Uterus (tissue), 4 donors: ENCODE data around the gene BRICD5. TPM values are rescaled to one million over a fixed set of nuclear protein-coding genes. Genes with fewer than 3 reads are reported as not detected.

ENCODE experiments used
- DNase-seq, 2 donors: peaks; one replicate each; pipeline ENCODE4 v3.0.0-alpha.2; 2019 to 2020
- H3K27ac ChIP-seq, 2 donors: fragments of 200-600 bp; sonication (generic); 1 replicate in 1 of 2; 2 replicates in 1 of 2; pipeline ENCODE4 v1.5.1; 2016 to 2018
- H3K27me3 ChIP-seq, 2 donors: fragments of 200-600 bp; sonication (generic); one replicate each; pipeline ENCODE4 v1.5.1; 2018 to 2019; ENCODE audit warnings: control low read depth in 1 of 2
- H3K36me3 ChIP-seq, 2 donors: fragments of 200-600 bp; sonication (generic); one replicate each; pipeline ENCODE4 v1.5.1; 2019; ENCODE audit warnings: control low read depth in 1 of 2
- H3K4me1 ChIP-seq, 2 donors: fragments of 200-600 bp; sonication (generic); one replicate each; pipeline ENCODE4 v1.5.1; 2018 to 2019; ENCODE audit warnings: control low read depth in 1 of 2
- H3K4me3 ChIP-seq, 2 donors: fragments of 200-600 bp; sonication (generic); 1 replicate in 1 of 2; 2 replicates in 1 of 2; pipeline ENCODE4 v1.5.1; 2018 to 2019; ENCODE audit warnings: mild to moderate bottlenecking in 1 of 2
- H3K9me3 ChIP-seq, 2 donors: fragments of 200-600 bp; sonication (generic); one replicate each; pipeline ENCODE4 v1.5.1; 2019; ENCODE audit warnings: control low read depth in 1 of 2
- POLR2A ChIP-seq, 2 donors: fragments of 450-650 bp; IDR thresholded peaks; one replicate each; pipeline ENCODE4 v1.6.1; 2016; ENCODE audit warnings: antibody characterized with exemption in 2 of 2, mild to moderate bottlenecking in 1 of 2, moderate library complexity in 1 of 2
- intact Hi-C: fragments of 100-400 bp; cut with DNase I; formaldehyde crosslinking; loops from one replicate; pipeline ENCODE4 v1.15.1; 2023; ENCODE audit warnings: low total_unique reads
- total RNA-seq, 4 donors: library from RNA; depleted of rRNA in 3 of 4; stranded (reverse); fragments of >200 nt in 3 of 4; gene quantifications; one replicate each; pipeline versions ENCODE4 v1.1.0 to v1.2.4, GENCODE V29; 2014 to 2023
- TF ChIP-seq, protein P1 (sequence below), 4 experiments: fragments of 200-600 bp in 2 of 4; fragments of 450-650 bp in 2 of 4; sonication (generic) in 2 of 4; IDR thresholded peaks; one replicate each; pipeline ENCODE4 v1.5.1; 2016 to 2019; ENCODE audit warnings: antibody characterized with exemption in 4 of 4, mild to moderate bottlenecking in 2 of 4, moderate library complexity in 1 of 4
- donor health status: DM: yes; HTN: yes; CAD: no.

The BRICD5 gene
- total RNA-seq, 4 donors from 2014 or later = 1.2 to 16.9 (median 1.7) TPM

DNA sequence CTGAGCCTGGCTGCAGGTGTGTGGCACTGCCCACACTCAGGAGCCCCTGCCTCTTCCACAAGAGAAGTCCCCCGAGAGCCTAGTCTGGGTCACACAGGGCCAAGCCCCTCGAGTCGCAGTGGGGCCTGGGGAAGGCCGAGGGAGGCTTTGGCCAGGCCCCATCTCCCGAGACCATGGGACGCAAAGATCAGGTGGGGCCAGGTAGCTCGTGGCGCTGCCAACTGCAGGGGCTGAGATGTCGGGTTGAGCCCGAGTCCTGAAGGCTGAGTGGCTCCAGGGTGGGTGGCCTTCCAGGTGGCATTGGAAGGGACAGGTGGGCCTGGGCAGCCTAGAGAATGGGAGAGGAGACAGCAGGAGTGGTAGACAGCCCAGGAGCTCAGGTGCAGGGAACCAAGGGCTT lies 48.8 kb downstream of the BRICD5 start:
- H3K27me3 ChIP-seq = no peaks in the 10 kb centered on the region
- H3K36me3 ChIP-seq = no peaks in the 10 kb centered on the region
- intact Hi-C loops = no loop called here
- no peak overlapping the region for H3K4me3 ChIP-seq
- peak overlapping the region; percentile 65 to 74 for H3K27ac ChIP-seq
- peaks cover 5 to 25% of the 10 kb centered on the region in 2 donors for H3K4me1 ChIP-seq
- no peaks in the 10 kb centered on the region for H3K9me3 ChIP-seq
- TF ChIP-seq, protein P1, sequence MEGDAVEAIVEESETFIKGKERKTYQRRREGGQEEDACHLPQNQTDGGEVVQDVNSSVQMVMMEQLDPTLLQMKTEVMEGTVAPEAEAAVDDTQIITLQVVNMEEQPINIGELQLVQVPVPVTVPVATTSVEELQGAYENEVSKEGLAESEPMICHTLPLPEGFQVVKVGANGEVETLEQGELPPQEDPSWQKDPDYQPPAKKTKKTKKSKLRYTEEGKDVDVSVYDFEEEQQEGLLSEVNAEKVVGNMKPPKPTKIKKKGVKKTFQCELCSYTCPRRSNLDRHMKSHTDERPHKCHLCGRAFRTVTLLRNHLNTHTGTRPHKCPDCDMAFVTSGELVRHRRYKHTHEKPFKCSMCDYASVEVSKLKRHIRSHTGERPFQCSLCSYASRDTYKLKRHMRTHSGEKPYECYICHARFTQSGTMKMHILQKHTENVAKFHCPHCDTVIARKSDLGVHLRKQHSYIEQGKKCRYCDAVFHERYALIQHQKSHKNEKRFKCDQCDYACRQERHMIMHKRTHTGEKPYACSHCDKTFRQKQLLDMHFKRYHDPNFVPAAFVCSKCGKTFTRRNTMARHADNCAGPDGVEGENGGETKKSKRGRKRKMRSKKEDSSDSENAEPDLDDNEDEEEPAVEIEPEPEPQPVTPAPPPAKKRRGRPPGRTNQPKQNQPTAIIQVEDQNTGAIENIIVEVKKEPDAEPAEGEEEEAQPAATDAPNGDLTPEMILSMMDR (IDR thresholded peaks at IDR 0.05) = no peak
- TF ChIP-seq POLR2A (IDR thresholded peaks at IDR 0.05) = no peak
- no peak for DNase-seq

DNA sequence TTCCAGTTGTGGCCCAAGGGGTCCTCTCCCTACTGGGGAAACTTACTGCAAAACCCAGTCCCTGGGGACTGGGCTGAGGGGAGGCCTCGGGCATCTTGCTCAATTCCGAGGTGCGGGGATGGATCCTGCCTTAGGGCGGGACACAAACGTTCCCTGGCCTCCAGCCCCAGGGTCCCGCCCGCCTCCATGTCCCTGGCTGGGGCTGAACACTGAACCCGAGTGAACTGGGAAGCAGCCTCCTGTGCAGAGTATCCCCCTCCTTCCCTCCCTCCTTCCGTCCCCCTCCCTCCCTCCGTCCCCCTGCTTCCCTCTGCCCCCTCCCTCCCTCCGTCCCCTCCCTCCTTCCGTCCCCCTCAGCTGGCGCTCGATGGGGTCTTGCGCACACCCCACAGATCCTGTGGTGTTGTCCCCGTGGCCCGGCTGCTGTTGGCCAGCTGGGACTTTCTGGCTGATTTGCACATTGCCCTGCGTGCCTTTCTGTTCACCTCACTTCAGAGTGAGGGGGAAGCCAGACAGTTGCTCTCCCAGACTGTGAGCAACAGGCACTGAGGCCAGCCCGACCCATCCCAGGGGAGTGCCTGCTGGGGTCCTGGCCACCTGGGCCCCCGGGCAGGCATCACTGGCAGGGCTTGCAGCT lies 49.6 kb downstream of the BRICD5 start:
- TF ChIP-seq, protein P1 (IDR thresholded peaks at IDR 0.05) = no peak
- no peak for TF ChIP-seq POLR2A (IDR thresholded peaks at IDR 0.05)
- H3K36me3 ChIP-seq = no peaks in the 10 kb centered on the region
- peak overlapping the region; percentile 65 to 74 for H3K27ac ChIP-seq
- H3K4me1 ChIP-seq = peaks cover 5 to 25% of the 10 kb centered on the region in 2 donors
- intact Hi-C loops = no loop called here
- no peaks in the 10 kb centered on the region for H3K27me3 ChIP-seq
- no peaks in the 10 kb centered on the region for H3K9me3 ChIP-seq
- H3K4me3 ChIP-seq = no peak overlapping the region
- DNase-seq = peak; percentile 71 to 82

Other genes starting within 250 kb of the BRICD5 start
- gene RPS2, start 246.0 kb downstream of the BRICD5 start, total RNA-seq = 1,000 to 10,000 TPM in 3 of 4 donors, 100 to 1,000 TPM in 1; 982 to 2,205 (median 1,458) TPM
- gene RNF151, start 244.0 kb downstream of the BRICD5 start, total RNA-seq = not detected
- 10 to 100 TPM in 3 of 4 donors, 1 to 10 TPM in 1; 4.1 to 46.6 (median 27.4) TPM for gene TBL3, start 238.8 kb downstream of the BRICD5 start, total RNA-seq
- gene NOXO1, start 229.4 kb downstream of the BRICD5 start, total RNA-seq = 1 to 10 TPM in 1 of 4 donors, not detected in 3; 1.0 TPM
- gene GFER, start 226.7 kb downstream of the BRICD5 start, total RNA-seq = 10 to 100 TPM in 1 of 4 donors, 1 to 10 TPM in 3; 2.6 to 20.8 (median 6.6) TPM
- gene SYNGR3, start 220.9 kb downstream of the BRICD5 start, total RNA-seq = 1 to 10 TPM in 1 of 4 donors, not detected in 3; 1.5 TPM
- 10 to 100 TPM; 16.9 to 50.0 (median 34.6) TPM for gene ZNF598, start 201.0 kb downstream of the BRICD5 start, total RNA-seq
- gene NPW, start 191.1 kb downstream of the BRICD5 start, total RNA-seq = 1 to 10 TPM in 1 of 4 donors, not detected in 3; 1.5 TPM
- gene NHERF2, start 184.0 kb downstream of the BRICD5 start, total RNA-seq = 10 to 100 TPM; 10.3 to 97.1 (median 33.1) TPM
- 10 to 100 TPM; 18.8 to 58.4 (median 27.6) TPM for gene NTHL1, start 163.0 kb downstream of the BRICD5 start, total RNA-seq
- 100 to 1,000 TPM in 2 of 4 donors, 10 to 100 TPM in 2; 53.8 to 347 (median 131) TPM for gene TSC2, start 162.9 kb downstream of the BRICD5 start, total RNA-seq
- gene PKD1, start 75.0 kb downstream of the BRICD5 start, total RNA-seq = 100 to 1,000 TPM; 149 to 383 (median 197) TPM
- gene RAB26, start 62.2 kb downstream of the BRICD5 start, total RNA-seq = under 1 TPM in 1 of 4 donors, not detected in 3; 0.21 TPM
- gene TRAF7, start 55.1 kb downstream of the BRICD5 start, total RNA-seq = 10 to 100 TPM; 15.3 to 97.1 (median 51.7) TPM
- gene CASKIN1, start 14.3 kb downstream of the BRICD5 start, total RNA-seq = 1 to 10 TPM in 1 of 4 donors, under 1 TPM in 1, not detected in 2; 0.40 to 2.7 TPM
- gene MLST8, start 5.4 kb downstream of the BRICD5 start, total RNA-seq = 10 to 100 TPM in 3 of 4 donors, 1 to 10 TPM in 1; 9.3 to 32.8 (median 21.5) TPM
- gene PGP, start 4.0 kb upstream of the BRICD5 start, total RNA-seq = 10 to 100 TPM in 2 of 4 donors, 1 to 10 TPM in 2; 2.6 to 14.4 (median 10.4) TPM
- 10 to 100 TPM in 3 of 4 donors, 1 to 10 TPM in 1; 8.2 to 41.8 (median 29.9) TPM for gene E4F1, start 12.7 kb upstream of the BRICD5 start, total RNA-seq
- 1 to 10 TPM in 1 of 4 donors, under 1 TPM in 1, not detected in 2; 0.97 to 1.2 TPM for gene DNASE1L2, start 25.6 kb upstream of the BRICD5 start, total RNA-seq
- gene ECI1, start 40.7 kb upstream of the BRICD5 start, total RNA-seq = 10 to 100 TPM in 3 of 4 donors, 1 to 10 TPM in 1; 4.9 to 89.1 (median 40.1) TPM
- gene RNPS1, start 57.3 kb upstream of the BRICD5 start, total RNA-seq = 100 to 1,000 TPM in 1 of 4 donors, 10 to 100 TPM in 3; 36.1 to 175 (median 85.5) TPM
- gene ABCA3, start 129.9 kb upstream of the BRICD5 start, total RNA-seq = 10 to 100 TPM in 1 of 4 donors, 1 to 10 TPM in 3; 1.3 to 18.7 (median 4.7) TPM
- 10 to 100 TPM in 1 of 4 donors, 1 to 10 TPM in 1, under 1 TPM in 1, not detected in 1; under 0.01 to 11.8 (median 1.9) TPM for gene CCNF, start 218.6 kb upstream of the BRICD5 start, total RNA-seq
- gene TEDC2, start 249.2 kb upstream of the BRICD5 start, total RNA-seq = 1 to 10 TPM in 2 of 4 donors, not detected in 2; 1.8 to 7.0 TPM